ENCODE data around the gene CAMSAP1.

The CAMSAP1 gene

GRCh38 chr9:135769489-135770202 lies 137.7 kb downstream of the CAMSAP1 start:
- H3K9me3 ChIP-seq (ENCODE audit: insufficient read depth, low read length), result peaks cover 10% of the 10 kb centered on the region; the same call in 1 of the 2 replicates
- DNase-seq (ENCODE audit: low read depth, low spot score), result no peak
- H3K27me3 ChIP-seq (ENCODE audit: insufficient read depth, insufficient read length), result no peaks in the 10 kb centered on the region
- no peak for TF ChIP-seq SUZ12 (IDR thresholded peaks at IDR 0.05; ENCODE audit: extremely low read depth, insufficient read depth, insufficient read length)
- no peak for TF ChIP-seq ZNF274 (IDR thresholded peaks at IDR 0.05; ENCODE audit: low read depth, low read length)
- no peak for TF ChIP-seq YY1 (IDR thresholded peaks at IDR 0.05; ENCODE audit: insufficient read depth, insufficient read length)
- H3K4me3 ChIP-seq (ENCODE audit: insufficient read length, low read depth), result no peak overlapping the region
- peaks cover 6% of the 10 kb centered on the region for H3K4me1 ChIP-seq (ENCODE audit: insufficient read depth, insufficient read length)
- no peak overlapping the region for H3K9ac ChIP-seq (ENCODE audit: insufficient read length, low read depth)
- no peaks in the 10 kb centered on the region for H3K36me3 ChIP-seq (ENCODE audit: insufficient read depth, insufficient read length, low read length)

- no peak for TF ChIP-seq SUZ12 (IDR thresholded peaks at IDR 0.05; ENCODE audit: extremely low read depth, insufficient read depth, insufficient read length)
- no peaks in the 10 kb centered on the region for H3K27me3 ChIP-seq (ENCODE audit: insufficient read depth, insufficient read length)
- H3K36me3 ChIP-seq (ENCODE audit: insufficient read depth, insufficient read length, low read length), result no peaks in the 10 kb centered on the region
- no peak overlapping the region for H3K9ac ChIP-seq (ENCODE audit: insufficient read length, low read depth)
- H3K9me3 ChIP-seq (ENCODE audit: insufficient read depth, low read length), result peaks cover 10% of the 10 kb centered on the region; the same call in 1 of the 2 replicates
- no peak for DNase-seq (ENCODE audit: low read depth, low spot score)
- H3K4me3 ChIP-seq (ENCODE audit: insufficient read length, low read depth), result no peak overlapping the region
- peaks cover 6% of the 10 kb centered on the region for H3K4me1 ChIP-seq (ENCODE audit: insufficient read depth, insufficient read length)
Observed at GRCh38 chr9:135768516-135769218, 138.7 kb downstream of the CAMSAP1 start.

GRCh38 chr9:135766707-135767106 lies 140.6 kb downstream of the CAMSAP1 start:
- no peaks in the 10 kb centered on the region for H3K4me1 ChIP-seq (ENCODE audit: insufficient read depth, insufficient read length)
- H3K9me3 ChIP-seq (ENCODE audit: insufficient read depth, low read length), result peaks cover 10% of the 10 kb centered on the region; the same call in 1 of the 2 replicates
- H3K27me3 ChIP-seq (ENCODE audit: insufficient read depth, insufficient read length), result no peaks in the 10 kb centered on the region
- TF ChIP-seq YY1 (IDR thresholded peaks at IDR 0.05; ENCODE audit: insufficient read depth, insufficient read length), result no peak
- TF ChIP-seq ZNF274 (IDR thresholded peaks at IDR 0.05; ENCODE audit: low read depth, low read length), result no peak
- TF ChIP-seq SUZ12 (IDR thresholded peaks at IDR 0.05; ENCODE audit: extremely low read depth, insufficient read depth, insufficient read length), result no peak
- no peaks in the 10 kb centered on the region for H3K36me3 ChIP-seq (ENCODE audit: insufficient read depth, insufficient read length, low read length)
- no peak for DNase-seq (ENCODE audit: low read depth, low spot score)
- H3K9ac ChIP-seq (ENCODE audit: insufficient read length, low read depth), result no peak overlapping the region
- H3K4me3 ChIP-seq (ENCODE audit: insufficient read length, low read depth), result no peak overlapping the region

DNA sequence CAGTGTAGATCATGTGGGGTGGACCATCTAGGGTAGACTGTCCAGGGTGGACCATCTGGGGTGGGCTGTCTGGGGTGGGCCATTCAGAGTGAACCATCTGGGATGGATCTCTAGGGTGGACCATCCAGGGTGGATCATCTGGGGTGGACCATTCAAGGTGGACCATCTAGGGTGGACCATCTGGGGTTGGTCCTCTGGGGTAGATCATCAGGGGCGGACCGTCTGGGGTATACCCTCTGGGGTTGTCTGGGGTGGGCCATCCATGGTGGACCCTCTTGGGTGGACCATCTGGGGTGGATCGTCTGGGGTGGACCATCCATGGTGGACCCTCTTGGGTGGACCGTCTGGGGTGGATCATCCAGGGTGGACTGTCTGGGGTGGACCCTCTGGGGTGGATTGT lies 141.1 kb downstream of the CAMSAP1 start:
- H3K4me3 ChIP-seq (ENCODE audit: insufficient read length, low read depth), result no peak overlapping the region
- no peak for DNase-seq (ENCODE audit: low read depth, low spot score)
- no peaks in the 10 kb centered on the region for H3K4me1 ChIP-seq (ENCODE audit: insufficient read depth, insufficient read length)
- TF ChIP-seq YY1 (IDR thresholded peaks at IDR 0.05; ENCODE audit: insufficient read depth, insufficient read length) (no peak), SUZ12 (IDR thresholded peaks at IDR 0.05; ENCODE audit: extremely low read depth, insufficient read depth, insufficient read length) (no peak), ZNF274 (IDR thresholded peaks at IDR 0.05; ENCODE audit: low read depth, low read length) (no peak)
- no peak overlapping the region for H3K9ac ChIP-seq (ENCODE audit: insufficient read length, low read depth)
- H3K36me3 ChIP-seq (ENCODE audit: insufficient read depth, insufficient read length, low read length), result no peaks in the 10 kb centered on the region
- H3K27me3 ChIP-seq (ENCODE audit: insufficient read depth, insufficient read length), result no peaks in the 10 kb centered on the region
- H3K9me3 ChIP-seq (ENCODE audit: insufficient read depth, low read length), result peaks cover 10% of the 10 kb centered on the region; the same call in 1 of the 2 replicates

DNA sequence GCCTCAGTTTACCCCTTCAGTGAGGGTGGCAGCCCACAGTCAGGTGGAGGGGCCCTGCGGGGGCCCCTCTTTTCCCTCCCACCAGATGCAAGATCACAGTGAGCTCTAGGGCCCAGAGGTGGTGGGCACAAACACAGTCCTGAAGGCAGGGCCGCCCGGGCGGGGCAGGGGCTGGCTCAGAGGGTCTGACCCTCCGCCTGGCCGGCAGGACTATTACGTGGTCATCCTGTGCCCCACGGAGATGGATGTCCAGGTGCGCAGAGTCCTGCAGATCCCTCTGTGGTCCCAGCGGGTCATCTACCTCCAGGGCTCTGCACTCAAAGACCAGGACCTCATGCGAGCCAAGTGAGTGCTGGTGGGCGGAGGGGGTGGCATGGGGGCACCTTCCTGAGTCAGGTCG lies 141.9 kb downstream of the CAMSAP1 start:
- DNase-seq (ENCODE audit: low read depth, low spot score), result no peak
- Histone ChIP-seq H3K36me3 (ENCODE audit: insufficient read depth, insufficient read length, low read length) (no peaks in the 10 kb centered on the region), H3K4me3 (ENCODE audit: insufficient read length, low read depth) (no peak overlapping the region), H3K27me3 (ENCODE audit: insufficient read depth, insufficient read length) (no peaks in the 10 kb centered on the region), H3K9ac (ENCODE audit: insufficient read length, low read depth) (no peak overlapping the region), H3K4me1 (ENCODE audit: insufficient read depth, insufficient read length) (no peaks in the 10 kb centered on the region), H3K9me3 (ENCODE audit: insufficient read depth, low read length) (peaks cover 10% of the 10 kb centered on the region; the same call in 1 of the 2 replicates)
- TF ChIP-seq ZNF274 (IDR thresholded peaks at IDR 0.05; ENCODE audit: low read depth, low read length) (no peak), YY1 (IDR thresholded peaks at IDR 0.05; ENCODE audit: insufficient read depth, insufficient read length) (no peak), SUZ12 (IDR thresholded peaks at IDR 0.05; ENCODE audit: extremely low read depth, insufficient read depth, insufficient read length) (no peak)

GRCh38 chr9:135764731-135765130 lies 142.6 kb downstream of the CAMSAP1 start:
- TF ChIP-seq ZNF274 (IDR thresholded peaks at IDR 0.05; ENCODE audit: low read depth, low read length), result no peak
- TF ChIP-seq YY1 (IDR thresholded peaks at IDR 0.05; ENCODE audit: insufficient read depth, insufficient read length), result no peak
- TF ChIP-seq SUZ12 (IDR thresholded peaks at IDR 0.05; ENCODE audit: extremely low read depth, insufficient read depth, insufficient read length), result no peak
- H3K36me3 ChIP-seq (ENCODE audit: insufficient read depth, insufficient read length, low read length), result no peaks in the 10 kb centered on the region
- no peak for DNase-seq (ENCODE audit: low read depth, low spot score)

GRCh38 chr9:135763716-135764446 lies 143.5 kb downstream of the CAMSAP1 start:
- DNase-seq (ENCODE audit: low read depth, low spot score), result no peak
- no peak for TF ChIP-seq YY1 (IDR thresholded peaks at IDR 0.05; ENCODE audit: insufficient read depth, insufficient read length)
- TF ChIP-seq ZNF274 (IDR thresholded peaks at IDR 0.05; ENCODE audit: low read depth, low read length), result no peak
- no peak for TF ChIP-seq SUZ12 (IDR thresholded peaks at IDR 0.05; ENCODE audit: extremely low read depth, insufficient read depth, insufficient read length)
- Histone ChIP-seq H3K4me1 (ENCODE audit: insufficient read depth, insufficient read length) (no peaks in the 10 kb centered on the region), H3K27me3 (ENCODE audit: insufficient read depth, insufficient read length) (no peaks in the 10 kb centered on the region), H3K36me3 (ENCODE audit: insufficient read depth, insufficient read length, low read length) (no peaks in the 10 kb centered on the region), H3K9me3 (ENCODE audit: insufficient read depth, low read length) (peaks cover 10% of the 10 kb centered on the region; the same call in 1 of the 2 replicates), H3K9ac (ENCODE audit: insufficient read length, low read depth) (no peak overlapping the region), H3K4me3 (ENCODE audit: insufficient read length, low read depth) (no peak overlapping the region)

More at GRCh38 chr9:135764731-135765130, 142.6 kb downstream of the CAMSAP1 start:
- Histone ChIP-seq H3K4me3 (ENCODE audit: insufficient read length, low read depth) (no peak overlapping the region), H3K9me3 (ENCODE audit: insufficient read depth, low read length) (peaks cover 10% of the 10 kb centered on the region; the same call in 1 of the 2 replicates), H3K27me3 (ENCODE audit: insufficient read depth, insufficient read length) (no peaks in the 10 kb centered on the region), H3K4me1 (ENCODE audit: insufficient read depth, insufficient read length) (no peaks in the 10 kb centered on the region), H3K9ac (ENCODE audit: insufficient read length, low read depth) (no peak overlapping the region)
